Renal cortical epithelial cell (primary cell): ENCODE data around the gene GDPD5. TPM values are rescaled to one million over a fixed set of nuclear protein-coding genes. Genes with fewer than 3 reads are reported as not detected.

Source experiments
- DNase-seq: peaks from one replicate; pipeline ENCODE4 v3.0.0-alpha.2; 2011; ENCODE audit warnings: low read depth
- total RNA-seq: library from RNA; depleted of rRNA; stranded (reverse); fragments of >200 nt; gene quantifications from 2 replicates; pipeline ENCODE4 v1.2.3, GENCODE V29; 2014

The GDPD5 gene
- total RNA-seq, 1 donor from 2014 or later: 3.0 TPM

- no peak for DNase-seq
Observed at GRCh38 chr11:75557666-75558494, 32.1 kb upstream of the GDPD5 start.

GRCh38 chr11:75556275-75556674 lies 30.5 kb upstream of the GDPD5 start:
- DNase-seq: no peak

GRCh38 chr11:75555079-75555811 lies 29.5 kb upstream of the GDPD5 start:
- no peak for DNase-seq

- DNase-seq: no peak
Observed at GRCh38 chr11:75554258-75555022, 28.7 kb upstream of the GDPD5 start.

- no peak for DNase-seq
Observed at GRCh38 chr11:75553889-75554257, 28.1 kb upstream of the GDPD5 start.

GRCh38 chr11:75553182-75553581 lies 27.4 kb upstream of the GDPD5 start:
- no peak for DNase-seq

- no peak for DNase-seq
Observed at GRCh38 chr11:75549370-75549958, 23.7 kb upstream of the GDPD5 start.

- DNase-seq: no peak
Observed at GRCh38 chr11:75548595-75549272, 23.0 kb upstream of the GDPD5 start.

GRCh38 chr11:75547617-75548058 lies 21.9 kb upstream of the GDPD5 start:
- peak; percentile 40 for DNase-seq

- DNase-seq: no peak
Observed at GRCh38 chr11:75547177-75547576, 21.4 kb upstream of the GDPD5 start.

GRCh38 chr11:75543806-75544205 lies 18.1 kb upstream of the GDPD5 start:
- DNase-seq: no peak

- DNase-seq: no peak
Observed at GRCh38 chr11:75542088-75542438, 16.3 kb upstream of the GDPD5 start.

- DNase-seq: no peak
Observed at GRCh38 chr11:75541193-75542087, 15.7 kb upstream of the GDPD5 start.

GRCh38 chr11:75539459-75540334 lies 14.0 kb upstream of the GDPD5 start:
- no peak for DNase-seq

GRCh38 chr11:75538150-75538942 lies 12.6 kb upstream of the GDPD5 start:
- no peak for DNase-seq

- no peak for DNase-seq
Observed at GRCh38 chr11:75537740-75538139, 12.0 kb upstream of the GDPD5 start.

- peak; percentile 35 for DNase-seq
Observed at GRCh38 chr11:75536786-75537641, 11.3 kb upstream of the GDPD5 start.

- no peak for DNase-seq
Observed at GRCh38 chr11:75535071-75535470, 9.3 kb upstream of the GDPD5 start.
